H9 (cell line): ENCODE measurements around the gene KCNRG. TPM values are rescaled to one million over a fixed set of nuclear protein-coding genes. Genes with fewer than 3 reads are reported as not detected.

Experiments used
- DNase-seq: peaks from one replicate; pipeline ENCODE4 v3.0.0-alpha.2; 2017
- H2AFZ ChIP-seq: one replicate; pipeline ENCODE4 v1.6.1; 2013; ENCODE audit warnings: mild to moderate bottlenecking, low read length, control low read depth, moderate library complexity
- H2AK5ac ChIP-seq: 2 replicates; pipeline ENCODE4 v1.6.1; 2013; ENCODE audit warnings: low read length, control low read depth, mixed read lengths; ENCODE audit not compliant: insufficient read length
- H2BK120ac ChIP-seq: one replicate; pipeline ENCODE4 v1.6.1; 2013; ENCODE audit warnings: low read depth, mild to moderate bottlenecking, low read length, control low read depth, inconsistent platforms; ENCODE audit not compliant: poor library complexity, severe bottlenecking
- H2BK12ac ChIP-seq: 2 replicates; pipeline ENCODE4 v1.6.1; 2013; ENCODE audit warnings: low read length, control low read depth, mixed read lengths, low read depth; ENCODE audit not compliant: insufficient read length
- H2BK15ac ChIP-seq: 2 replicates; pipeline ENCODE4 v1.6.1; 2013; ENCODE audit warnings: low read depth, low read length, control low read depth
- H2BK20ac ChIP-seq: one replicate; pipeline ENCODE4 v1.6.1; 2013; ENCODE audit warnings: low read depth, mild to moderate bottlenecking, low read length, control low read depth, inconsistent platforms; ENCODE audit not compliant: poor library complexity, severe bottlenecking
- H2BK5ac ChIP-seq: 2 replicates; pipeline ENCODE4 v1.6.1; 2013; ENCODE audit warnings: low read length, control low read depth, mixed read lengths; ENCODE audit not compliant: insufficient read length
- H3K14ac ChIP-seq: 2 replicates; pipeline ENCODE4 v1.6.1; 2013; ENCODE audit warnings: low read length, control low read depth; ENCODE audit not compliant: insufficient read depth
- H3K18ac ChIP-seq: 2 replicates; pipeline ENCODE4 v1.6.1; 2013; ENCODE audit warnings: low read depth, mild to moderate bottlenecking, mixed read lengths, low read length, control low read depth; ENCODE audit not compliant: insufficient read length
- H3K23ac ChIP-seq: 2 replicates; pipeline ENCODE4 v1.6.1; 2013; ENCODE audit warnings: low read length, control low read depth, mixed read lengths, low read depth; ENCODE audit not compliant: insufficient read length
- H3K23me2 ChIP-seq: 2 replicates; pipeline ENCODE4 v1.6.1; 2013; ENCODE audit warnings: low read depth, mild to moderate bottlenecking, mixed read lengths, low read length, control low read depth; ENCODE audit not compliant: insufficient read length, poor library complexity, severe bottlenecking
- H3K27ac ChIP-seq: 2 replicates; pipeline ENCODE4 v1.5.1; 2013; ENCODE audit warnings: low read length, control low read depth, mixed read lengths, low read depth; ENCODE audit not compliant: insufficient read length
- H3K27me3 ChIP-seq: 2 replicates; pipeline ENCODE4 v1.6.1; 2013; ENCODE audit warnings: low read length, control low read depth, inconsistent platforms; ENCODE audit not compliant: insufficient read depth
- H3K4ac ChIP-seq: 2 replicates; pipeline ENCODE4 v1.6.1; 2013; ENCODE audit warnings: low read depth, mild to moderate bottlenecking, control low read depth, inconsistent platforms, low read length, moderate library complexity
- H3K4me1 ChIP-seq: 2 replicates; pipeline ENCODE4 v1.6.1; 2013; ENCODE audit warnings: low read length, control low read depth, inconsistent platforms; ENCODE audit not compliant: insufficient read depth
- H3K4me2 ChIP-seq: 2 replicates; pipeline ENCODE4 v1.6.1; 2013; ENCODE audit warnings: low read length, control low read depth, mixed read lengths; ENCODE audit not compliant: insufficient read length, insufficient read depth
- H3K56ac ChIP-seq: 2 replicates; pipeline ENCODE4 v1.6.1; 2013; ENCODE audit warnings: low read depth, mild to moderate bottlenecking, mixed read lengths, low read length, control low read depth; ENCODE audit not compliant: insufficient read length
- H3K79me1 ChIP-seq: 2 replicates; pipeline ENCODE4 v1.6.1; 2013; ENCODE audit warnings: low read depth, mild to moderate bottlenecking, moderate library complexity, low read length, control low read depth, inconsistent platforms; ENCODE audit not compliant: insufficient read depth, poor library complexity, severe bottlenecking
- H3K79me2 ChIP-seq: 2 replicates; pipeline ENCODE4 v1.6.1; 2013; ENCODE audit warnings: low read length, control low read depth, inconsistent platforms; ENCODE audit not compliant: insufficient read depth
- H3K9ac ChIP-seq: 2 replicates; pipeline ENCODE4 v1.6.1; 2013; ENCODE audit warnings: low read length, control low read depth, mixed read lengths; ENCODE audit not compliant: insufficient read length; ENCODE audit errors: extremely low read depth
- H3K9me3 ChIP-seq: one replicate; pipeline ENCODE4 v1.6.1; 2013; ENCODE audit warnings: low read depth, low read length, inconsistent platforms; ENCODE audit not compliant: control insufficient read depth
- H3T11ph ChIP-seq: one replicate; pipeline ENCODE4 v1.6.1; 2013; ENCODE audit warnings: mild to moderate bottlenecking, low read length, control low read depth, inconsistent platforms
- H4K20me1 ChIP-seq: one replicate; pipeline ENCODE4 v1.6.1; 2013; ENCODE audit not compliant: control insufficient read depth, insufficient read length, insufficient read depth
- H4K5ac ChIP-seq: 2 replicates; pipeline ENCODE4 v1.6.1; 2013; ENCODE audit warnings: low read depth, mild to moderate bottlenecking, mixed read lengths, low read length, control low read depth; ENCODE audit not compliant: insufficient read length
- H4K8ac ChIP-seq: replicated peaks from 2 replicates; pipeline ENCODE4 v1.6.1; 2013; ENCODE audit warnings: low read length, control low read depth, mixed read lengths, low read depth; ENCODE audit not compliant: insufficient read length
- H4K91ac ChIP-seq: 2 replicates; pipeline ENCODE4 v1.6.1; 2013; ENCODE audit warnings: low read depth, mild to moderate bottlenecking, moderate library complexity, mixed read lengths, low read length, control low read depth; ENCODE audit not compliant: insufficient read length
- H3K27ac Mint-ChIP-seq, 3 experiments: 2 replicates in 2 of 3; 3 replicates in 1 of 3; pipeline ENCODE4 v1.8.0; 2020 to 2021; ENCODE audit warnings: mixed read lengths in 3 of 3, mild to moderate bottlenecking in 1 of 3, moderate library complexity in 1 of 3
- H3K27me3 Mint-ChIP-seq: 2 replicates; pipeline ENCODE4 v1.8.0; 2021; ENCODE audit warnings: low read depth, mild to moderate bottlenecking, moderate library complexity, mixed read lengths
- H3K36me3 Mint-ChIP-seq, 3 experiments: 2 replicates in 2 of 3; 3 replicates in 1 of 3; pipeline ENCODE4 v1.8.0; 2020 to 2021; ENCODE audit warnings: low read depth in 3 of 3, mixed read lengths in 3 of 3; ENCODE audit not compliant: insufficient read depth in 1 of 3
- H3K4me1 Mint-ChIP-seq, 2 experiments: 2 replicates each; pipeline ENCODE4 v1.8.0; 2020; ENCODE audit warnings: mixed read lengths in 2 of 2
- H3K4me3 Mint-ChIP-seq, 2 experiments: 2 replicates in 1 of 2; 3 replicates in 1 of 2; pipeline ENCODE4 v1.8.0; 2020 to 2021; ENCODE audit warnings: mild to moderate bottlenecking in 2 of 2, mixed read lengths in 2 of 2, moderate library complexity in 1 of 2
- H3K9me3 Mint-ChIP-seq, 2 experiments: 2 replicates in 1 of 2; 3 replicates in 1 of 2; pipeline ENCODE4 v1.8.0; 2020; ENCODE audit warnings: mild to moderate bottlenecking in 2 of 2, mixed read lengths in 2 of 2, moderate library complexity in 1 of 2
- total RNA-seq: library from RNA; stranded (reverse); gene quantifications from 2 replicates; pipeline ENCODE4 v1.2.1, GENCODE V29; 2021
- TF ChIP-seq, protein P1 (sequence below): fragments of 200-600 bp; sonication (generic); conservative IDR thresholded peaks from 3 replicates; pipeline ENCODE4 v1.8.0; 2021; ENCODE audit warnings: antibody characterized with exemption, mild to moderate bottlenecking

Gene KCNRG
- total RNA-seq, 1 experiment from 2014 or later = 0.74 TPM

GRCh38 chr13:49993111-49993510, 22.1 kb upstream of the KCNRG start:
- H3K27me3 Mint-ChIP-seq = peaks cover 4% of the 10 kb centered on the region
- no peaks in the 10 kb centered on the region for H3K9me3 ChIP-seq
- H3K9ac ChIP-seq = no peak overlapping the region
- no peak overlapping the region for H2BK120ac ChIP-seq
- no peak overlapping the region for H3K4me3 Mint-ChIP-seq
- H2AFZ ChIP-seq = no peak overlapping the region
- H2BK15ac ChIP-seq = no peak overlapping the region
- H3K36me3 Mint-ChIP-seq = peaks cover 3 to 7% (median 4%) of the 10 kb centered on the region in 3 experiments; a peak in 4 of 7 replicates
- H2BK5ac ChIP-seq = no peak overlapping the region
- H4K91ac ChIP-seq = no peak overlapping the region
- no peak for DNase-seq
- TF ChIP-seq, protein P1, sequence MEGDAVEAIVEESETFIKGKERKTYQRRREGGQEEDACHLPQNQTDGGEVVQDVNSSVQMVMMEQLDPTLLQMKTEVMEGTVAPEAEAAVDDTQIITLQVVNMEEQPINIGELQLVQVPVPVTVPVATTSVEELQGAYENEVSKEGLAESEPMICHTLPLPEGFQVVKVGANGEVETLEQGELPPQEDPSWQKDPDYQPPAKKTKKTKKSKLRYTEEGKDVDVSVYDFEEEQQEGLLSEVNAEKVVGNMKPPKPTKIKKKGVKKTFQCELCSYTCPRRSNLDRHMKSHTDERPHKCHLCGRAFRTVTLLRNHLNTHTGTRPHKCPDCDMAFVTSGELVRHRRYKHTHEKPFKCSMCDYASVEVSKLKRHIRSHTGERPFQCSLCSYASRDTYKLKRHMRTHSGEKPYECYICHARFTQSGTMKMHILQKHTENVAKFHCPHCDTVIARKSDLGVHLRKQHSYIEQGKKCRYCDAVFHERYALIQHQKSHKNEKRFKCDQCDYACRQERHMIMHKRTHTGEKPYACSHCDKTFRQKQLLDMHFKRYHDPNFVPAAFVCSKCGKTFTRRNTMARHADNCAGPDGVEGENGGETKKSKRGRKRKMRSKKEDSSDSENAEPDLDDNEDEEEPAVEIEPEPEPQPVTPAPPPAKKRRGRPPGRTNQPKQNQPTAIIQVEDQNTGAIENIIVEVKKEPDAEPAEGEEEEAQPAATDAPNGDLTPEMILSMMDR = no peak
- H3K27me3 ChIP-seq = no peaks in the 10 kb centered on the region
- no peaks in the 10 kb centered on the region for H4K20me1 ChIP-seq
- H4K8ac ChIP-seq = no peak overlapping the region
- no peaks in the 10 kb centered on the region; a peak in 1 of 5 replicates for H3K9me3 Mint-ChIP-seq
- H3K23ac ChIP-seq = no peak overlapping the region
- no peak overlapping the region for H3K27ac ChIP-seq
- no peak overlapping the region for H2AK5ac ChIP-seq
- H3K56ac ChIP-seq = no peak overlapping the region
- H3K18ac ChIP-seq = no peak overlapping the region
- no peak overlapping the region for H3K14ac ChIP-seq
- H3K23me2 ChIP-seq = peaks cover 10% of the 10 kb centered on the region
- no peak overlapping the region for H2BK20ac ChIP-seq
- no peaks in the 10 kb centered on the region for H3K79me1 ChIP-seq
- no peak overlapping the region for H3K4me2 ChIP-seq
- H3T11ph ChIP-seq = no peak overlapping the region
- no peaks in the 10 kb centered on the region for H3K79me2 ChIP-seq
- no peak overlapping the region for H4K5ac ChIP-seq
- no peak overlapping the region; a peak in 1 of 7 replicates for H3K27ac Mint-ChIP-seq
- H2BK12ac ChIP-seq = no peak overlapping the region
- no peaks in the 10 kb centered on the region; the same call in 1 of the 2 replicates for H3K4me1 ChIP-seq
- H3K4ac ChIP-seq = no peak overlapping the region
- peaks cover 18 to 20% of the 10 kb centered on the region in 2 experiments for H3K4me1 Mint-ChIP-seq
